ENCODE data around the gene CADPS2.

CADPS2 gene

DNA sequence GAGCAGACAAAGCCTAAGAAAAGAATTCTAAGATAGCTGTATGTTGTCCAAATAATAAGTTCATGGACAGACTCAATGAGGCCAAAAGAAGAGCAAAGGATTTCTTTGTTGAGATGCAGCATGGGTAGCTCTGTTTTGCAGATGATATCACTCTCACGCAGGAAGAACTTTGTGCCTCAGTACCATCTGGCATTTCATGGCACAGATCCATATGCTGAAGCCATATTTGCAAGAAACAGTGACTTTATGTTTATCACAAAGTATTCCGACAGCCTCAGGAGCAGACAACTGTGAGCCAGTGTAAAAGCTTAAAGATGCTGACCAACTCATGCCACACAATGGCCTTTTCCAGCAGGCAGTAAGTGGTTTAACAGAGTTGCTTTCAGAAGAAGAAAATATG, 138.1 kb downstream of the CADPS2 start:
- DNase-seq (ENCODE audit: extremely low read depth, low read depth) = no peak
- no peak overlapping the region for H3K4me3 ChIP-seq (replicated peaks; ENCODE audit: low read depth, low read length)
- TF ChIP-seq, protein P1, sequence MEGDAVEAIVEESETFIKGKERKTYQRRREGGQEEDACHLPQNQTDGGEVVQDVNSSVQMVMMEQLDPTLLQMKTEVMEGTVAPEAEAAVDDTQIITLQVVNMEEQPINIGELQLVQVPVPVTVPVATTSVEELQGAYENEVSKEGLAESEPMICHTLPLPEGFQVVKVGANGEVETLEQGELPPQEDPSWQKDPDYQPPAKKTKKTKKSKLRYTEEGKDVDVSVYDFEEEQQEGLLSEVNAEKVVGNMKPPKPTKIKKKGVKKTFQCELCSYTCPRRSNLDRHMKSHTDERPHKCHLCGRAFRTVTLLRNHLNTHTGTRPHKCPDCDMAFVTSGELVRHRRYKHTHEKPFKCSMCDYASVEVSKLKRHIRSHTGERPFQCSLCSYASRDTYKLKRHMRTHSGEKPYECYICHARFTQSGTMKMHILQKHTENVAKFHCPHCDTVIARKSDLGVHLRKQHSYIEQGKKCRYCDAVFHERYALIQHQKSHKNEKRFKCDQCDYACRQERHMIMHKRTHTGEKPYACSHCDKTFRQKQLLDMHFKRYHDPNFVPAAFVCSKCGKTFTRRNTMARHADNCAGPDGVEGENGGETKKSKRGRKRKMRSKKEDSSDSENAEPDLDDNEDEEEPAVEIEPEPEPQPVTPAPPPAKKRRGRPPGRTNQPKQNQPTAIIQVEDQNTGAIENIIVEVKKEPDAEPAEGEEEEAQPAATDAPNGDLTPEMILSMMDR (IDR thresholded peaks at IDR 0.05; ENCODE audit: low read depth, low read length, missing control alignments) = no peak

DNA sequence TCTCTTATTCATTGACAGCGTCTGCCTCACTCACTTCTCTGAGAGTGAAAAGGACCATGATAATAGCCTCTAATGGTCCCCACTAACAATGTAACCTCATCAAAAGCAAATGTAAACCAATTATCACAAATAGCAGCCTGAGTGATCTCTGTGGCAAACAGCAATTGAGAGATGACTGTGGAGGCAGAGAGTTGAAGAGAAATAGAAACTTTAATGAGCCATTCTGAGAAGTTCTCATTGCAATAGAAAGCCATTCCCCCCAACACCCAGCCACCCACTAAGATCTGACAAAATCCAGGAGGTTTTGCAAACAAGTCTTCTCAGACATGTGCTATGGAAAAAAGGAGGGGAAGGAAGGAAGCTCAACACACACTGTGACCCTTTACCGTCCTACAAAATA, 139.3 kb downstream of the CADPS2 start:
- no peak overlapping the region for H3K4me3 ChIP-seq (replicated peaks; ENCODE audit: low read depth, low read length)
- DNase-seq (ENCODE audit: extremely low read depth, low read depth) = no peak

DNA sequence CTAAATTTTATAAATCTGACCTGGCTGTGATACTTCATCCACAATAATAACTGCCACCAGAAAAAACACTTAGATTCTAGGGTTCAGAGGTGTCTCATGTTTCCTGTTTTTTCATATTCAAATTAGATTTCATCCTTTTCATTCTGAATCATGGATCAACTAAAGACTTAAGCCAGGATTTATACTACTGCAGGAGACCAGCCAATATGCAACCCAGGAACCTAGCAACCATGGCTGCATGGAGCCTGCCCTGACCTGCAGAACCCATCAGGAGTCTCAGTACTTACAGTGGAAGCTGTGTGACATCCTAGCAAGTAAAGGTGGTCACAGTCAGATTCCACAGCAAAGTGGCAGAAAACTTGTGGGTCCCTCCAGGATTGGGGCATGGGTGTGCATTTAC, 143.0 kb downstream of the CADPS2 start:
- TF ChIP-seq, protein P1 (IDR thresholded peaks at IDR 0.05; ENCODE audit: low read depth, low read length, missing control alignments) = no peak
- H3K4me3 ChIP-seq (replicated peaks; ENCODE audit: low read depth, low read length) = no peak overlapping the region
- DNase-seq (ENCODE audit: extremely low read depth, low read depth) = no peak

More for the DNA sequence above, 139.3 kb downstream of the CADPS2 start:
- TF ChIP-seq, protein P1 (IDR thresholded peaks at IDR 0.05; ENCODE audit: low read depth, low read length, missing control alignments) = no peak

DNA sequence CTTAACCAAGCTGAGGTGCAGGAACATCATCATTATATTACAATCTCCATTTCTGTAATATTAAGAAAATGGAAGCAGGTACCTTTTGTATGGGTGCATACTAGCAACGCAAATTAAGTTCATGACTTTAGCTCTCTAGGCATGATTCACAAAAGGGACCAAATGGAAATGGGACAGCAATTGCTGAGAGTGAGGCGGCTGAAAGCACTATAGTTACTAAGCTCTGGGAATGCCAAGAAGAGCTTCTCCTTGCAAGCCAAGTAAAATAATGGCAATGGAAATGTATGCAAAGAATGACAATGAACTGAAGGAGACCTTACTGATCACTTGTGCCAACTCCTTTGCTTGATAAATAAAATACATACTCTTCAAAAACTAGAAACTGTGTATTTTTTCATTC, 147.3 kb downstream of the CADPS2 start:
- TF ChIP-seq, protein P1 (IDR thresholded peaks at IDR 0.05; ENCODE audit: low read depth, low read length, missing control alignments) = no peak
- no peak for DNase-seq (ENCODE audit: extremely low read depth, low read depth)
- H3K4me3 ChIP-seq (replicated peaks; ENCODE audit: low read depth, low read length) = no peak overlapping the region

DNA sequence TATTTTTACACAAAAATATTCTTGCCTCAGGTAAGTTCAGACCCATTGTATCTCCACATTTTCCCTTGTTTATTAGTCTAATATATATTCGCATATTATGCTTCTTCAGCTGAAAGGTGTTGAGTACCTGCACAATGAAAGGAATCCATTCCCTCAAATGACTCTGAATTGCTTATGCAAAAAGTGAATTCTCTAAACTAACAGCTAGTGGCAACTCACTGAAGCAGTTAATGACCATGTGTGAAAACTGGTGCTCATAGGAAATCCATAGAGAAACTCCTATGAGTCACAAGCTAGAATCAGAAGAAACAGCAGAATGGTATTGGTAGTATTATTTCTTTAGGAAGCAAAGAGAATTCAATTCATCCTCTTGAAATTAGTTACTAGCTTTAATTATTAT, 150.1 kb downstream of the CADPS2 start:
- no peak overlapping the region for H3K4me3 ChIP-seq (replicated peaks; ENCODE audit: low read depth, low read length)
- no peak for DNase-seq (ENCODE audit: extremely low read depth, low read depth)
- TF ChIP-seq, protein P1 (IDR thresholded peaks at IDR 0.05; ENCODE audit: low read depth, low read length, missing control alignments) = no peak

DNA sequence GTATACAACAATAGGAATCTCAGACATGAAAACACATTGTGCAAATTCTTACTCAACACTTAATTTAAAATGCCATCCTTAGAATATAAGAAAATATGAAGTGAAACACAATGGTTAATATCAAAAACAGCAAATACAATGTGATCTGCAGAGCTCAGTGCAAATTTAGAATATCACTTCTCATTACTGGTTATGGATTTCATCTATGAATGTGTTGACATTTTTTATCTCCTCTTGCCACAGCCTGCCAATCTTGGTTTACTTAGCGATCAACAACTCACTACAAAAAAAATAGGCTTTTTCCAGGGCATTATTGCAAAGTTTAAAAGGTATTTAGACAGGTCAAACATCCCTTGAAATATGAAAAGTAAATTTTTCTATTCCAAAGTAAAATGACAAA, 158.5 kb downstream of the CADPS2 start:
- no peak overlapping the region for H3K4me3 ChIP-seq (replicated peaks; ENCODE audit: low read depth, low read length)
- TF ChIP-seq, protein P1 (IDR thresholded peaks at IDR 0.05; ENCODE audit: low read depth, low read length, missing control alignments) = no peak
- no peak for DNase-seq (ENCODE audit: extremely low read depth, low read depth)

- DNase-seq (ENCODE audit: extremely low read depth, low read depth) = no peak
- H3K4me3 ChIP-seq (replicated peaks; ENCODE audit: low read depth, low read length) = no peak overlapping the region
- TF ChIP-seq, protein P1 (IDR thresholded peaks at IDR 0.05; ENCODE audit: low read depth, low read length, missing control alignments) = no peak
Measured at GRCh38 chr7:122727354-122727753, 158.9 kb downstream of the CADPS2 start.
